ENCODE data around the gene INTS1.

INTS1 gene

GRCh38 chr7:1544178-1544895 is 40.1 kb upstream of the INTS1 start:
- DNase-seq: no peak
- in situ Hi-C loops (cut with MboI; ENCODE audit: low pct_unique_long_range_greater_than_20kb, low sequenced_read_pairs): no loop called here

GRCh38 chr7:1543826-1544177 is 39.6 kb upstream of the INTS1 start:
- DNase-seq: no peak
- in situ Hi-C loops (cut with MboI; ENCODE audit: low pct_unique_long_range_greater_than_20kb, low sequenced_read_pairs): no loop called here

GRCh38 chr7:1542841-1543747 is 38.9 kb upstream of the INTS1 start:
- no peak for DNase-seq
- in situ Hi-C loops (cut with MboI; ENCODE audit: low pct_unique_long_range_greater_than_20kb, low sequenced_read_pairs): no loop called here

- DNase-seq: no peak
- in situ Hi-C loops (cut with MboI; ENCODE audit: low pct_unique_long_range_greater_than_20kb, low sequenced_read_pairs): no loop called here
Measured at GRCh38 chr7:1542329-1542728, 38.1 kb upstream of the INTS1 start.

- DNase-seq: no peak
- in situ Hi-C loops (cut with MboI; ENCODE audit: low pct_unique_long_range_greater_than_20kb, low sequenced_read_pairs): no loop called here
Measured at GRCh38 chr7:1541431-1542162, 37.4 kb upstream of the INTS1 start.

- in situ Hi-C loops (cut with MboI; ENCODE audit: low pct_unique_long_range_greater_than_20kb, low sequenced_read_pairs): no loop called here
- DNase-seq: no peak
Measured at GRCh38 chr7:1540776-1541271, 36.6 kb upstream of the INTS1 start.

- DNase-seq: no peak
Measured at GRCh38 chr7:1539882-1540775, 35.9 kb upstream of the INTS1 start.

GRCh38 chr7:1539181-1539881 is 35.1 kb upstream of the INTS1 start:
- no peak for DNase-seq
- in situ Hi-C loops (cut with MboI; ENCODE audit: low pct_unique_long_range_greater_than_20kb, low sequenced_read_pairs): no loop called here

More at GRCh38 chr7:1539882-1540775, 35.9 kb upstream of the INTS1 start:
- in situ Hi-C loops (cut with MboI; ENCODE audit: low pct_unique_long_range_greater_than_20kb, low sequenced_read_pairs): no loop called here

GRCh38 chr7:1538544-1539180 is 34.5 kb upstream of the INTS1 start:
- DNase-seq: no peak
- in situ Hi-C loops (cut with MboI; ENCODE audit: low pct_unique_long_range_greater_than_20kb, low sequenced_read_pairs): no loop called here

- in situ Hi-C loops (cut with MboI; ENCODE audit: low pct_unique_long_range_greater_than_20kb, low sequenced_read_pairs): no loop called here
- DNase-seq: no peak
Measured at GRCh38 chr7:1537535-1538412, 33.6 kb upstream of the INTS1 start.

GRCh38 chr7:1536743-1537534 is 32.8 kb upstream of the INTS1 start:
- in situ Hi-C loops (cut with MboI; ENCODE audit: low pct_unique_long_range_greater_than_20kb, low sequenced_read_pairs): no loop called here
- DNase-seq: no peak

- DNase-seq: no peak
- in situ Hi-C loops (cut with MboI; ENCODE audit: low pct_unique_long_range_greater_than_20kb, low sequenced_read_pairs): no loop called here
Measured at GRCh38 chr7:1536455-1536742, 32.2 kb upstream of the INTS1 start.

- no peak for DNase-seq
- in situ Hi-C loops (cut with MboI; ENCODE audit: low pct_unique_long_range_greater_than_20kb, low sequenced_read_pairs): no loop called here
Measured at GRCh38 chr7:1535701-1536454, 31.7 kb upstream of the INTS1 start.

- no peak for DNase-seq
- in situ Hi-C loops (cut with MboI; ENCODE audit: low pct_unique_long_range_greater_than_20kb, low sequenced_read_pairs): no loop called here
Measured at GRCh38 chr7:1535100-1535458, 30.9 kb upstream of the INTS1 start.

- no peak for DNase-seq
- in situ Hi-C loops (cut with MboI; ENCODE audit: low pct_unique_long_range_greater_than_20kb, low sequenced_read_pairs): no loop called here
Measured at GRCh38 chr7:1534330-1535099, 30.3 kb upstream of the INTS1 start.
